SK-N-SH (cell line): ENCODE measurements around the gene ATP2C1. TPM values are rescaled to one million over a fixed set of nuclear protein-coding genes. Genes with fewer than 3 reads are reported as not detected.

Experiments
- CTCF ChIA-PET: fragments of 300-600, 350-600 bp; formaldehyde crosslinking; extraction: SDS; loops from one replicate; lab custom pipeline; 2021; lab: Yijun Ruan, JAX
- POLR2A ChIA-PET: fragments of 350-600 bp; sonication (Branson Sonifier 250); formaldehyde crosslinking; extraction: SDS; loops from one replicate; lab custom pipeline; 2020; ENCODE audit warnings: antibody characterized with exemption, inconsistent platforms; lab: Yijun Ruan, JAX
- DNase-seq: peaks from one replicate; pipeline ENCODE4 v3.0.0; 2012
- H2AFZ ChIP-seq: fragments of 200-600 bp; sonication (generic); 2 replicates; pipeline ENCODE4 v1.8.1; 2016; ENCODE audit warnings: antibody characterized with exemption, mild to moderate bottlenecking, low read depth
- H3F3A ChIP-seq: fragments of 200-600 bp; sonication (generic); replicated peaks from 2 replicates; pipeline ENCODE3; 2016; ENCODE audit warnings: antibody characterized with exemption, mild to moderate bottlenecking; ENCODE audit not compliant: insufficient read depth
- H3K27ac ChIP-seq, 2 experiments: fragments of 200-500 bp in 1 of 2; fragments of 200-600 bp in 1 of 2; sonication (Bioruptor generic) in 1 of 2; sonication (generic), shearing (Covaris generic) in 1 of 2; 2 replicates each; pipeline versions ENCODE4 v1.5.1 to v1.6.1; 2014 to 2016; ENCODE audit warnings: low read depth in 2 of 2, inconsistent platforms in 1 of 2, low read length in 1 of 2, mild to moderate bottlenecking in 1 of 2, mixed read lengths in 1 of 2
- H3K27me3 ChIP-seq: fragments of 200-600 bp; sonication (generic), shearing (Covaris generic); 2 replicates; pipeline ENCODE4 v1.6.1; 2016; ENCODE audit warnings: mixed run types; ENCODE audit not compliant: insufficient read depth
- H3K36me3 ChIP-seq, 2 experiments: fragments of 200-500 bp in 1 of 2; fragments of 200-600 bp in 1 of 2; sonication (Bioruptor generic) in 1 of 2; sonication (generic) in 1 of 2; replicated peaks in 1 of 2; 2 replicates each; pipeline versions ENCODE3 to v1.5.1; 2014 to 2016; ENCODE audit warnings: low read length in 1 of 2, mild to moderate bottlenecking in 1 of 2; ENCODE audit not compliant: insufficient read depth in 2 of 2, control insufficient read depth in 1 of 2
- H3K4me1 ChIP-seq, 2 experiments: fragments of 200-500 bp in 1 of 2; fragments of 200-600 bp in 1 of 2; sonication (Bioruptor generic) in 1 of 2; sonication (generic), shearing (Covaris generic) in 1 of 2; 2 replicates each; pipeline versions ENCODE4 v1.5.1 to v1.6.1; 2014 to 2016; ENCODE audit warnings: low read depth in 1 of 2, low read length in 1 of 2, mixed run types in 1 of 2; ENCODE audit not compliant: insufficient read depth in 2 of 2, control insufficient read depth in 1 of 2
- H3K4me2 ChIP-seq: fragments of 200-600 bp; sonication (generic), shearing (Covaris generic); 2 replicates; pipeline ENCODE4 v1.6.1; 2017; ENCODE audit warnings: mixed run types
- H3K4me3 ChIP-seq, 2 experiments: fragments of 200-500 bp in 1 of 2; fragments of 200-600 bp in 1 of 2; sonication (Bioruptor generic) in 1 of 2; sonication (generic), shearing (Covaris generic) in 1 of 2; 2 replicates each; pipeline versions ENCODE4 v1.5.1 to v1.8.1; 2014 to 2016; ENCODE audit warnings: low read depth in 2 of 2, inconsistent platforms in 1 of 2, low read length in 1 of 2, mild to moderate bottlenecking in 1 of 2, mixed read lengths in 1 of 2, moderate library complexity in 1 of 2
- H3K79me2 ChIP-seq: fragments of 200-600 bp; sonication (generic); 2 replicates; pipeline ENCODE4 v1.8.1; 2017; ENCODE audit warnings: mild to moderate bottlenecking; ENCODE audit not compliant: insufficient read depth
- H3K9ac ChIP-seq: fragments of 200-600 bp; sonication (generic); 2 replicates; pipeline ENCODE4 v1.6.1; 2017; ENCODE audit warnings: mixed run types
- H3K9me2 ChIP-seq: fragments of 200-600 bp; sonication (generic); 2 replicates; pipeline ENCODE4 v1.6.1; 2017; ENCODE audit warnings: mixed run types
- H3K9me3 ChIP-seq: fragments of 200-600 bp; sonication (generic); 2 replicates; pipeline ENCODE4 v1.6.1; 2017; ENCODE audit warnings: mixed run types, mild to moderate bottlenecking, moderate library complexity
- H4K20me1 ChIP-seq: fragments of 200-600 bp; sonication (generic); 2 replicates; pipeline ENCODE4 v1.6.1; 2017; ENCODE audit warnings: mild to moderate bottlenecking, mixed run types; ENCODE audit not compliant: insufficient read depth
- CHD2 ChIP-seq: fragments of 150-350 bp; IDR thresholded peaks from 2 replicates; pipeline ENCODE4 v1.6.1; 2018; ENCODE audit warnings: low read length; ENCODE audit not compliant: partially characterized antibody
- FOSL2 ChIP-seq: IDR thresholded peaks from 2 replicates; pipeline ENCODE4 v1.4.0; 2012; ENCODE audit warnings: low read depth, mild to moderate bottlenecking, moderate library complexity, borderline replicate concordance
- FOXJ3 ChIP-seq: sonication (generic); formaldehyde crosslinking; IDR thresholded peaks from 2 replicates; pipeline ENCODE4 v1.5.1; 2020; ENCODE audit warnings: mild to moderate bottlenecking, missing genetic modification reagents
- FOXM1 ChIP-seq: IDR thresholded peaks from 2 replicates; pipeline ENCODE4 v1.4.0; 2012; ENCODE audit warnings: low read depth, mild to moderate bottlenecking
- JUND ChIP-seq: IDR thresholded peaks from 2 replicates; pipeline ENCODE4 v1.4.0; 2012
- PBX3 ChIP-seq: IDR thresholded peaks from 2 replicates; pipeline ENCODE4; 2012
- POLR2AphosphoS5 ChIP-seq: IDR thresholded peaks from 2 replicates; pipeline ENCODE4 v1.6.1; 2012; ENCODE audit warnings: low read depth, low read length
- RAD21 ChIP-seq: IDR thresholded peaks from 2 replicates; pipeline ENCODE4 v1.6.1; 2012; ENCODE audit warnings: mild to moderate bottlenecking, low read length
- RFX5 ChIP-seq: IDR thresholded peaks from 2 replicates; pipeline ENCODE4 v1.6.1; 2012; ENCODE audit warnings: mild to moderate bottlenecking, improper control_type of control experiment, low read length
- SIN3A ChIP-seq: IDR thresholded peaks from 2 replicates; pipeline ENCODE4 v1.6.1; 2012; ENCODE audit warnings: low read depth, mild to moderate bottlenecking, low read length, moderate library complexity, borderline replicate concordance
- USF2 ChIP-seq: fragments of 150-350 bp; IDR thresholded peaks from 2 replicates; pipeline ENCODE4 v1.6.1; 2017; ENCODE audit warnings: antibody characterized with exemption, low read length, low read depth, borderline replicate concordance
- YY1 ChIP-seq: IDR thresholded peaks from 2 replicates; pipeline ENCODE4 v1.4.0; 2012; ENCODE audit warnings: low read depth, mild to moderate bottlenecking
- WGBS: methylation state at CpG from one replicate; pipeline ENCODE4 v1.1.6; 2017; ENCODE audit warnings: low lambda C conversion rate; 5-methylcytosine and 5-hydroxymethylcytosine counted together
- polyA plus RNA-seq, 3 experiments: library from polyadenylated mRNA; depleted of rRNA; stranded (reverse); fragments of >200 nt; gene quantifications; 2 replicates each; pipeline ENCODE4 v1.2.3, GENCODE V29; 2012

The ATP2C1 gene
- polyA plus RNA-seq, 1 of the 3 experiments (the other 2 are of a cell fraction): 35.6 TPM

- Histone ChIP-seq H2AFZ (no peak overlapping the region), H3K4me2 (no peak overlapping the region), H3K27me3 (no peaks in the 10 kb centered on the region), H3K79me2 (no peaks in the 10 kb centered on the region), H3K27ac (no peak overlapping the region), H3K4me3 (no peak overlapping the region), H3K36me3 (no peaks in the 10 kb centered on the region), H3K9me3 (no peaks in the 10 kb centered on the region), H4K20me1 (no peaks in the 10 kb centered on the region), H3K9me2 (no peaks in the 10 kb centered on the region), H3K9ac (no peak overlapping the region), H3K4me1 (no peaks in the 10 kb centered on the region), H3F3A (no peaks in the 10 kb centered on the region)
- TF ChIP-seq USF2 (no peak), PBX3 (no peak), RFX5 (no peak), FOXJ3 (no peak), YY1 (no peak), CHD2 (no peak), RAD21 (no peak), POLR2AphosphoS5 (no peak), FOSL2 (no peak), JUND (no peak), FOXM1 (no peak)
- DNase-seq: no peak
- ChIA-PET CTCF (interaction anchor here (1.6 to 2.6 kb wide), 3 partner anchors 9 to 982 kb away, joined by 4 to 10 read pairs (median 6); no protein-coding TSS in a partner anchor), POLR2A (interaction anchor here (0.7 kb wide), 1 partner anchor 334 kb away, joined by 3 read pairs; the partner anchor contains the start of gene NUDT16)
- WGBS: 79% methylated on average over 4 of the region's 7 CpGs
These were observed 154.1 kb downstream of the ATP2C1 start for GRCh38 chr3:131048030-131048429.

DNA sequence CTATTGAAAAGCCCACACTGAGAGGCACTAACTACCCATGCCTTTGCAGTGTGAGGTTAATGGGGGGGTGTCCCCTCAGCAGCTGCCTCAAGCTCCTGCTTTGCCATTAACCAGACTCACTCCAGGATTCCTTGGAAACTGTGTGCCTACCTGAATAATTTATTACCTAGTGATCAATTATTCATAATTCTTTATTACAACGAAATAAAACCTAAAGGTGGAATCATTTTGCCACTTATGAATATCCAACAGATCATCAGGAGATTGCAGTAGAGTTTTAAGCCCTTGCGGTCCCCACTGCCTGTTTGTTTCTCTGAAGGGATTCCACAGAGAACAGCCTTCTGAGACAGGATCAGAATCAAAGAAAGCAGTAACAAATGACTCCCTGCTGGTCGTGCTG is 156.1 kb downstream of the ATP2C1 start:
- H3K27me3 ChIP-seq: no peaks in the 10 kb centered on the region
- H3K9ac ChIP-seq: no peak overlapping the region
- no peak overlapping the region for H2AFZ ChIP-seq
- peaks cover 0 to 2% of the 10 kb centered on the region in 2 experiments; a peak in 1 of 4 replicates for H3K4me1 ChIP-seq
- no peaks in the 10 kb centered on the region for H3K9me2 ChIP-seq
- no peak for DNase-seq
- TF ChIP-seq FOXJ3 (no peak), POLR2AphosphoS5 (no peak), SIN3A (no peak)
- TF ChIP-seq, all 33 proteins: peak for 0
- Histone ChIP-seq H3K4me2 (no peak overlapping the region), H3K36me3 (no peaks in the 10 kb centered on the region), H3K4me3 (no peak overlapping the region), H3K27ac (no peak overlapping the region), H3K9me3 (no peaks in the 10 kb centered on the region), H3K79me2 (no peaks in the 10 kb centered on the region), H3F3A (no peaks in the 10 kb centered on the region), H4K20me1 (no peaks in the 10 kb centered on the region)
- POLR2A ChIA-PET: no interaction called here
- WGBS: 76% methylated on average over 3 of the region's 3 CpGs
- CTCF ChIA-PET: no interaction called here
